Cardiac fibroblast (primary cell): ENCODE data around the gene WDR7.

ENCODE experiments used
- DNase-seq, 2 donors: peaks; one replicate each; pipeline versions ENCODE4 v3.0.0 to v3.0.0-alpha.2; 2010; ENCODE audit warnings: low read depth in 2 of 2
- H3K4me3 ChIP-seq, 2 donors: replicated peaks in 1 of 2; 1 replicate in 1 of 2; 2 replicates in 1 of 2; pipeline ENCODE4 v1.5.1; 2011; ENCODE audit warnings: low read depth in 2 of 2, low read length in 2 of 2, mild to moderate bottlenecking in 2 of 2, moderate library complexity in 1 of 2
- TF ChIP-seq, protein P1 (sequence below): IDR thresholded peaks from one replicate; pipeline ENCODE4 v1.5.1; 2011; ENCODE audit warnings: low read depth, mild to moderate bottlenecking, low read length, inconsistent platforms

WDR7 gene

DNA sequence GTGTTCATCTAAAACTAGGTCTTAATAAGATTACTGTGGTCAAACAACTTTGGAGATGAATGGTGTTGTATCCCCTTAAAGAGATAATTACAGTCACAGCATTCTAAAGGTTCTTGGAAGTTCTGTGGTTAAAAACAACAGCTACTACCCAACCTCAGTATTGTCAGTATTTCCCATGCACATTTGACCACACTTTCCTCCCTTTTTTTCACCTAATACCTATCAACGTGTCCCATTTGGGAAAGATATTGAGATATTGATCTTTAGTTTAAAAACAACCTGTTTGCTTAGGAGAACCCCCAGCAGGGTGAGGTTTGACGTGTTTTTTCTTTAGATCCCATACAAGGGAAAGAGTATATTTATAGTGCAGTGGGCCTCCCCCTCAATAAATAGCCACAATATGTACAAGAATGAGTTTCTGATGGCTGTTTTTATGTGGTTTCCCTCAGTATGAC is 65.6 kb downstream of the WDR7 start:
- DNase-seq = no peak
- H3K4me3 ChIP-seq = no peak overlapping the region
- TF ChIP-seq, protein P1, sequence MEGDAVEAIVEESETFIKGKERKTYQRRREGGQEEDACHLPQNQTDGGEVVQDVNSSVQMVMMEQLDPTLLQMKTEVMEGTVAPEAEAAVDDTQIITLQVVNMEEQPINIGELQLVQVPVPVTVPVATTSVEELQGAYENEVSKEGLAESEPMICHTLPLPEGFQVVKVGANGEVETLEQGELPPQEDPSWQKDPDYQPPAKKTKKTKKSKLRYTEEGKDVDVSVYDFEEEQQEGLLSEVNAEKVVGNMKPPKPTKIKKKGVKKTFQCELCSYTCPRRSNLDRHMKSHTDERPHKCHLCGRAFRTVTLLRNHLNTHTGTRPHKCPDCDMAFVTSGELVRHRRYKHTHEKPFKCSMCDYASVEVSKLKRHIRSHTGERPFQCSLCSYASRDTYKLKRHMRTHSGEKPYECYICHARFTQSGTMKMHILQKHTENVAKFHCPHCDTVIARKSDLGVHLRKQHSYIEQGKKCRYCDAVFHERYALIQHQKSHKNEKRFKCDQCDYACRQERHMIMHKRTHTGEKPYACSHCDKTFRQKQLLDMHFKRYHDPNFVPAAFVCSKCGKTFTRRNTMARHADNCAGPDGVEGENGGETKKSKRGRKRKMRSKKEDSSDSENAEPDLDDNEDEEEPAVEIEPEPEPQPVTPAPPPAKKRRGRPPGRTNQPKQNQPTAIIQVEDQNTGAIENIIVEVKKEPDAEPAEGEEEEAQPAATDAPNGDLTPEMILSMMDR = no peak

DNA sequence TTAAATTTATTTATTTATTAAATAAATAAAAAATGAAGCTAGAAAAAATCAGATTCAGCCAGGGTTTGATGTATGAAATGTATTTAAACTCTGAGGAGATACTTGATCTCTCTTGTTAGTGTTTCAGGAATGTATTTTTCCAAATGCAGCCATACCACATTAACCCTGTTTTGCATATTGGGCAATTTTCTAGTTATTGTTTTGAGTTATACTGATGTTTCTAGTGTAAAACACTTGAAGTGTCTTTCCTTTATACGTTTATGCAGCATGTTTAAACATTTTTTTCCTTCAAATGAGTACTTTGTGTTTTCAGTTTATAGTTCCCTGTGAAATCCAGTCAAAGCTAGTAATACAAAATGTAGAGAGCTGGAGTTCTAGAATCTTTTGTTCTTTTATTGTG is 69.9 kb downstream of the WDR7 start:
- no peak overlapping the region for H3K4me3 ChIP-seq
- no peak for DNase-seq
- TF ChIP-seq, protein P1 = no peak

DNA sequence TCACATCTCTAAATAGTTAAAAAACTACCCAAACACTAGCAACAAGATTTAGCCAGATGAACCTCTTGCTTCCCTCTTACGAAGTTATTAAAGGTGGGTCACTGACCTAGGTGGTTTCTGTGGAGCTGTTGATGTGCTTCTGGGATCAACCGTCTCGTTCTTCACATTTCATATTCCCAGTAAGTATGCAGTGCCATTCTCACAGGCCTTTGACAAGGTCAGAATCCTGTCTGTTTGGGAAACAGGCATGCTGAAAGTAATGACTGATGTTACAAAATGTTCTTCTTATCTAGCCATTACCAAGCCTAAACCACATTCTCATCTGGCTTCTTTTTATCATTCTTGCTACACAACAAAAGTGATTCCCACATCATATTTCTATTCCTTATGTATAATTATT is 70.3 kb downstream of the WDR7 start:
- no peak overlapping the region for H3K4me3 ChIP-seq
- DNase-seq = peak; percentile 16 to 18
- TF ChIP-seq, protein P1 = no peak

DNA sequence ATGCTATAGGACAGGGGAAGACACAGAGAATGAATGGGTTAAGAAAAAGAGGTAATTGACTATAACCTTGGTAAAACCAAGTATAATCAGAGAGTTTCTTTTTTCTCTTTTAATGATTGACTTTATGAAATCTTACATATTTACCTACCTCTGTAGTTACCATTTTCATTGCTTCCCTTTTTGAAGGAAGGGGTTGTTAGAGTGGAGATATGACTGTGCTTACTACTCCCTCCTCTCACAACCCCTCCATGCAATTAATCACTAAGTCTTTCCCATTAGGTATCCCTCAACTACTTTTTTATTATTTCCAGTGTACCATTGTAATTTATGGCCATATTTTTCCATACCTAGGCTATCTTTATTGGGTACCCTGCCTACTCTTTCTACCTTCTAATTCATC is 71.4 kb downstream of the WDR7 start:
- no peak overlapping the region for H3K4me3 ChIP-seq
- TF ChIP-seq, protein P1 = no peak
- DNase-seq = no peak

DNA sequence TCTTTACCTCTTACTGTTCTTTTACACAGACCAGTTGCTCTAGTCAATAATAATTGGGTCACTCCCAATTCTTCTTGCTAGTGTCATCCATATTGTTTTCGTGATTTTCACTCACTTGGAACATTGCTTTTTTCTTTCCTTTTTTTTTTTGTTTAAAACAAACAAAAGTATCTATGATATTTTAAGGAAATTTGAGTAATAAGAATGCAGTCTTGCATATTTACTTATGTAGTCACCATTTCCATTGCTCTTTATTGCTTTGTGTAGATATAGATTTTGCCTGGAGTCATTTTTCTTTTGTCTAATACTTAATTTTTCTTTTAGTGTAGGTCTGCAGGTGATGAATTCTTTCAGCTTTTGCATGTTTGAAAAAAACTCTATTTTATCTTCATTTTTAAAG is 71.9 kb downstream of the WDR7 start:
- DNase-seq = peak in 1 of 2 donors; percentile 52
- TF ChIP-seq, protein P1 = no peak
- H3K4me3 ChIP-seq = no peak overlapping the region

DNA sequence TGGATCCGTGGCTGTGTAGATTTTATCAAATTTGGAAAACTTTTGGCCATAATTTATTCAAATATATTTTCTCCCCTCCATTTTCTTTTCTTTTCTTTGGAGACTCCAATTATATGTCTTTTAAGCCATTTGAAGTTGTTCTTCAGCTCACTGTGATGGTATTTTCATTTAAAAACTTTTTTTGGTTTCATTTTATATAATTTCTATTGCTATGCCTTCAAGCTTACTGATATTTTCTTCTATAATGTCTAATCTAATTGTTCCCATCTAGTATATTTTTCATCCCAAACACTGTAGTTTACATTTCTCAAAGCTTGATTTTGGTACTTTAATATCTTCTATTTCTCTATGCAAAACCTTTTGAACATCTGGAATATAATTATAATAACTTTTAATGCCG is 72.5 kb downstream of the WDR7 start:
- TF ChIP-seq, protein P1 = no peak
- no peak overlapping the region for H3K4me3 ChIP-seq
- no peak for DNase-seq

DNA sequence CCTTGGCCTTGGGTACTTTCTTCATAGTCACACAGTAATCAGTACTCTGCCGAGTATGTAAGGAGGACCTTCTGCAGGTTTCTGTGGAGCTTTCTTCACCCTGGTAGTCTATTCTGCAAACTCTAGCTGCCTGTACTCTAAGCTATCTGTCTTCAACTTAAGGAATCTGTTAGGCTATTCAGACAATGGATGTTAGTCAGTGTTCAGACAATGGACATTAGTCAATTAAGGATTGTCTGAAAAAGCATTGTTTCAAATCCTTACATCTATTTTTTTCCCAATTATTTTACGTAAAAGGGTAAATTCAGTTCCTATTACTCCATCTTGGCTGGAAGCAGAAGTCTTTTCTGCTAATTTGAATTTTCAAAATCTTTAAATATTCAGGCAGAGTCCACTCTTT is 75.7 kb downstream of the WDR7 start:
- no peak overlapping the region for H3K4me3 ChIP-seq
- TF ChIP-seq, protein P1 = no peak
- DNase-seq = peak in 1 of 2 donors; percentile 62
